GM21526 (cell line): ENCODE data around the gene ZNF330.
A peak's percentile ranks its signal among the peaks of the same experiment; 100 is the strongest.
"Not testable (repeated sequence)": the region's sequence is repeated elsewhere in the genome, so short reads cannot be mapped to it uniquely, and the experiment has no call there.

ENCODE experiments used
- ATAC-seq: cut with Tn5 transposase; IDR thresholded peaks from one replicate; pipeline ENCODE4 v1.9.1; 2021; ENCODE audit warnings: moderate library complexity; ENCODE audit not compliant: unreplicated experiment, low FRiP score

ZNF330 gene

DNA sequence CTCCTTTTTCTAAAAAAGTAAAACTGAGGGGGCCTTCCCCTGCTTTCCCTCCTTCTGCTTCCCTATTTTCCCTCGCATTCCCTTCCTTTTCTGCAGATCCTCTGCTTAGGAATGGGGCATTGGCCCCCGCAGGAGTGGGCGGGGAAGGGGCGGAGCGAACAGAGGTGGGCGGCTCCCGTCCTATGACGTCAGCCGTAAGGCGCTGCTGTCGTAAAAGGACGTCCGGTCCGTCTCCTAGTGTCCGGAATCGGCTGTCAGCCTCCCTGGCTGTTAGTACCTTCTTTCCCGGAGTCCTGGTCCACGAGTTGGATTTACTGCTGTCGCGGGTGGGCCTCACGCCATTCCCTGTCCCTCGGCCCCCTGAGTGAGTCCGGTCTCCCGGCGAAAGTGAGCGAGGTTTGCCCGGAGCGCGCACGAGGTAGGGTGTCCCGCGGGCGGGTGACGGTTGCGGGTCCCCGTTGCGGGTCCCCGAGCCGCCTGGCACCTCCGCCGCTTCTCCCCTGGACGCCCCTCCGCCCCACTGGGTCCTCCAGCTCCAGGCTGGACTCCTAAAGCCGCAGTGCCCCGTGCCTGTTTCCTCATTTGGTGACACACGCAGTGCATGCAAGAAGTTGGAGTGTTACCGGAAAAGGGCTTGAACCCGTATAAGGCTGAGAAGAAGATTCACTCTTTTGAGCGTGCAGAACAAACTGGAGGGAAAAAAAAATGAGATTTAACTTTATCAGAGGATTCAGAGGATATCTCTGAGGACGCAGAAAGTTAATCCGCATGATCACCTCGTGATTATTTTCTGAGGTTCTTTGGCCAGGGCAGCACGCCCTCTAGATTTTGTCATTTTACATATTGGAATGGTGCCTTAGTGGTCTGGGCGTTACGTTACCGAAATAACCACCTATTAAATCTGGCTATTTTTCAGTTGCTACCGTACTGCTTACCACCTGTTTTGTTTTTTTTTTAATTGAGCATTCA is at the start of gene ZNF330:
TSS of gene ZNF330 (plus strand) at position 205 of the 969 bp plus-strand sequence. CDS start 1,477 bp downstream, outside the sequence.
- ATAC-seq = peak; percentile 90

DNA sequence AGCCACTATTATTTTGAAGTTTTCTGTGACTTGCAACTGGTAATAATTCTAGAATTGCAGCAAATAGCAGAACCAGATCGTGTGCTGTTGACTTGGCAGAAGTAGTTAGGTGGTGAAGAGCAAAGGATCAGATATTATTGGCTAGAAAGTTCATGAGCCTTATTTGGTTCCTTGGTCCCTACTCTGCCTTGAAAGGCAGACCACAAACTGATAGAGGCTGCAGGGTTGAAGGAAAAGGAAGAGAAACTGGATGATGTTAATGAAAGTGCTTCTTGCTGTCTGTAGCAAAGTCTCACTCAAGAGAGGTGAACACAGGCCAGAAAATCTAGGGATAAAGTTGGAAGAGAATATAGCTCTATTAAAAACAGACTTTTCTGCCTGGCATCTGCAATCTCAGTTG is 46.2 kb upstream of the ZNF330 start:
- ATAC-seq = peak; percentile 69

DNA sequence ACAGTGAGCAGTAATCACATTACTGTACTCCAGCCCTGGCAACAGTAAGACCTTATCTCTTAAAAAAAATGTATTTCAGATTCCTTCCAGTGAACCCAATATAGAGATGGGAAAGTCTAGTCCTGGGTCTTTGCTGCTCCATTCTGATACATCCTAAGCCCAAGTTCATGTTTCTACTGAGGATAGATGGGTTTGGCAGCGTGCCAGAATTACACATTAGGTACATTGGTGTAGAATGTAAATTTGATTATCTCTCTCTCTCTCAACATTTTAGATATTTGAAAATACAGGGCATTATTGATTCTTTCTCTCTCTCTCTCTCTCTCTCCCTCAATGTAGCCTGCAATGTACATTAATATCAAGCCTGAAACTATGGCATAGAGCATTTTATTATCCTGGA is 43.5 kb upstream of the ZNF330 start:
- ATAC-seq = no peak

DNA sequence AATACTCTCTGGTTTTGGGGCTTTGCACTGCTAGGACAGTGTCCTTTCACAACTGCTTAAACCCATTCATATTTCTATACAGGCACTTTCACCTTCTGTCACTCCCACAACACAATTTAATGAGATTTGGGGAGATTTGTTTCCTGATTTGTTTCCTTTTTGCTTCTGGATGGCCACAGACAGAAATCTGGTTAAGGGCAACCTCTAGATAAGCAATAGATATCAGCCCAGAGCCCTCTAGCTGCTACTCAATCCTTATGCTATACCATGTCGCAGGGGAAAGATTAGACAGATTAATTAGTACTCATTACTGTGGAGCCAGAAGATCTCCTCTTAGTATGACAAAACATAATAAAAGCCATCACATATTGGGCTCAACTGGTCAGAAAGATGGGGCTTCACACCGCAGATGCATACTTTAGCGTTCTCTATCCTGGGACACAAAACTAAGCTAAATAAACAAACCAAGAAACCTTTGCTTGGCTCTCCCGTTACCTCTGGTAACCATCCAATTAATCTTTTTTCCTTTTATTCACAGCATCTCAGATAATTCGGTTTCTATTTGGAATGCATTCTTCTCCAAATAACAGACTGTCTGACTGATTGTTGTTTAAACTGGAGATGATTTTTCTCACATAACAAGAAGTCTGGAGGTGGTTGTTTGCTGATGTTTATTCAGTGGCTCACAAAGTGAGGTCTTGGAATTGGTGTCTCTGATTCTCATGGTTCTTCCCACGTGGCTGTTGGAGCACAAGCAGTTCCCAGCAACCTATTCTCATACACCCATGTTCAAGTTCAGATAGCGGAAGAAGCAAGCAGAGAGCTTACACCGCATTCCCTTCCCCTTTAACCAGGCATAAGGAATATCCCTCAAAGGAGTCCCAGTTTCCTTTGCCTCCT is 41.0 kb upstream of the ZNF330 start:
- ATAC-seq = no peak

DNA sequence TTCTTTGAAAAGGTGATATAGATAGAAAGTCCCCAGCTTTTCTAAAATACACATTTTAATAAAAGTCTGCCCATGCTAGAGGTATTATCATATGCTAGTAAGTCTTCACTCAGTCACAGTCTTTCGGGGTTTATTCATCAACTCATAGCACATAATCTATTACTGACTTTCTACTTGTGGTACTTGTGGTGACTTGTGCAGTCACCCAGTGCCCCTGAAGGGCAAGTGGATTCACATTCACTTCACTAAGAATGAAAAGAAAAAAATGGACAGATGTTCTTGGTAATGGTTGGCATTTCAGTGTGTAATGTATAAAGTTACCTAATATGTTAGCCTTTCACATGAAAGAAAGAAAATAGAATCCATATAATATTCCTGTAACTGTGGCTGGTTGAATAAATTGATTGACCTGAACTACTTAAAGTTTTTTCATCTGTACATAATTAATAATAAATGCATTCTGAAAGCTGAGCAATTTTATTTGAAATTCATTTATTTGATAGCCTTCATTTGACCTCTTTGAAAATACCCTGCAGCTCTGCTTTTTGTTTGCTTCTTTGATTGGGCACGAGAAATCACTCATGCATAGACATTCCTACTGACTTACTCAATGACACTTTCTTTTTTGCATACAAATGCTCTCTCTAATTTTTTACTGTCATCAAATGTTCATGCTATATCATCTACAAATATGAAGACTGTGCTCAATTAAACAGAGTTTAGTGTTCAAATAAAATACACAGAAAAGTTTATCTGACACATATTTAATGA is 39.5 kb upstream of the ZNF330 start:
- no peak for ATAC-seq

DNA sequence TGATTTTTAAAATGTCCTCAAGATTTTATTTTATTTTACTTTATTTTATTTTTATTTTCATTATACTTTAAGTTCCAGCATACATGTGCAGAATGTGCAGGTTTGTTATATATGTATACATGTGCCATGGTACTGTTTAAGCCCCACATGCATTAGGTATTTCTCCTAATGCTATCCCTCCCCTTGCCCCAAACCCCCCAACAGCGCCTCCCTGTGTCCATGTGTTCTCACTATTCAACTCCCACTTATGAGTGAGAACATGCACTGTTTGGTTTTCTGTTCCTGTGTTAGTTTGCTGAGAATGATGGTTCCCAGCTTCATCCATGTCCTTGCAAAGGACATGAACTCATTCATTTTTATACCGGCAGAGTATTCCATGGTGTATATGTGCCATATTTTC is 37.2 kb upstream of the ZNF330 start:
- ATAC-seq = not testable (repeated sequence)

DNA sequence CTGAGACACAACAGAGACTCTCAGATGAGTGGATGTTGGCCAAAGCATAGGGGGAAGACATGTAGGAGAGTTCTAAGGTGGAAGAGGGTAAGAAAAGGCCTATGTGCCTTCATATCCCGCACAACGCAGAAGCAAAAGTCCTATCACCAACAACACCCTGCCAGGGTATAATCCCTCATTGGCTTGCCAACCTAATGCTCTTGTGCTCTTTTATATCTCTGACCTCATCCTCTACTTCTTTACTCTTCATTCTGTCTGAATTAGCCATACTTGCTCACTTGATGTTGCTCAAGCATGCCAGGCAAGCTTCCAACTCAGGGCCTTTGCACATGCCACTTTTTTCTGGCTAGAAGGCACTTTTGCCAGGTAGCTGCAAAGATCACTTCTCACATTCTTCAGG is 28.1 kb upstream of the ZNF330 start:
- no peak for ATAC-seq

DNA sequence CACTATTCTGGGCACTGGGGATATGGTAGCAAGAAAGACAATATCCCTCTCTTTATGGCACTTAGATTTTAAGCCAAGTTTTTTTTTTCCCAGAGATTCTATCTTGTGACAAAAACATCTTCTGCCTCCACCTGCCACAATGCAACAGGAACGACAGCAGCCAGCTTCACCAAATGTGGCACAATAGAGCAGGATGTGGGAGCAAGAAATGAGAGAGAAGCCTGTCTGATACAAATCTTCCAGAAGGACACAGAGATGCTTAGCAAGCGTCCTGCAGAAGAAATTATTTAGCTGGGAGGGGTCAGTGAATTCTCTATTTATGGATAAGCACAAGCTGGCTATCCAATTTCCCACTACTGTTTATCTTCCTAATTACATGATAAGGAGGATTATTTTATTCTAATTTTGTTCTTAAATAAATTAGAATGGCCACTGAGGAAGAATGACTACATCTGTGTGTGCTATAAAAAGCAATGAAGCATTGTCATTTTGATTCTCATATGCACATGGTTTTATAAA is 27.1 kb upstream of the ZNF330 start:
- ATAC-seq = no peak

DNA sequence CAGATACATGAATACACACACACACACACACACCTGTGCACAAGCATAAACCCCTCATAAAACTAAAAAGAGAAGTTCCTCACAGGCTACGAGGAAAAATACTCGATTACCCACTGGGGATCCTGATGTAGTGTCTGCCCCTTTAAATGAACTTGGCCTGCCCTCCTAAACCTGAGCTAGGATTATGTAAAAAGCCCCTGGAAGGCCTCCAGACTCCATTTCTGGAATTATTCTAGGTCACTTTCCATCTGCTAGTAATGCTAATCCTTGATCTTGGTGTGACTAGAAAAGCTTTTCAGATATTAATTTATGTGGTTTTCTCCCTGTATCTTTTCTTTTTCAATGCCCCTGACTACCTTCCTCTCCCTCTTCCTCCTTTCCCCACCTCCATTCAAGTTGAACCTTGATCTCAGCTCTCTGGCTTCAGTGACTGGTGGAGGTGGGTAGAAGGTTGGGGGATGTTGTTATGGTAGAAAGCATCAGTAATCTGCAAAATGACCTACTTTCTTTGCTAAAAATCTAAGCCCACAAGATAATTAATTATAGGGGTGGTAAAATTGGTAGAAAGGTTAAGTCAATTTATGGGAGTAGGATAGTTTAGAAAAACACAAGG is 25.5 kb upstream of the ZNF330 start:
- ATAC-seq = no peak

DNA sequence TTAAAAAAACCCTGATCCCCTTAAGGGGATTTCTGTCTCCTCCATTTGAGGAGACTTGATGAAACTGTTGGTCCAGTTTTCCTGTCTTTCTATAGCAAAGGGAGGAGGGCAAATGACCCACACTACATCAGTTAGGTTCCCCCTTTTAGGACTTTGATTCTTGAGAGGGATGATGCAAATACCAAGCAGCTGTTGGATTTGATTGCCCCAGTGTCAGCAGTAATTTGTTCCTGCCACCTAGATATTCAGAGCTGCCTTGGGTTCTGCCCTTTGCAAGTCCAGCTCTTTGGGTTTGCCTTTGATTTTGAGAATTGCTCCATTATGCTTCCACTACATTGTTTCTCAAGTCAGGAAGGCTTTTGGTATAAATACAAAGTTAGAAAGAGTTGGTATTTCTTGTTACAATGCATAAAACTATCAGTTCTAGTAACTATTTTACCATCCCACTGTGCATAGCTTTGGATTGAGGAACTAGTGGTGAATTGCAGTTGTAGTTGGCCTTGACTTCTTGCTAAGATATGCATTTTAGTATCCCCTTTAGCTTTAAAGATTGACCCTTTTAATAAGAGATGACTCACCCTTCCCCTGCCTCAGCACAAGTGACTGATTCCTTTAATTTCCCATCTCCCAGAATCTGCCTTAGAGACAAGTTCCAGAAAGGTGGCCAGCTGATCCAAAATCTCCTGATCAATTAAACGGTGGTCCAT is 24.3 kb upstream of the ZNF330 start:
- no peak for ATAC-seq

DNA sequence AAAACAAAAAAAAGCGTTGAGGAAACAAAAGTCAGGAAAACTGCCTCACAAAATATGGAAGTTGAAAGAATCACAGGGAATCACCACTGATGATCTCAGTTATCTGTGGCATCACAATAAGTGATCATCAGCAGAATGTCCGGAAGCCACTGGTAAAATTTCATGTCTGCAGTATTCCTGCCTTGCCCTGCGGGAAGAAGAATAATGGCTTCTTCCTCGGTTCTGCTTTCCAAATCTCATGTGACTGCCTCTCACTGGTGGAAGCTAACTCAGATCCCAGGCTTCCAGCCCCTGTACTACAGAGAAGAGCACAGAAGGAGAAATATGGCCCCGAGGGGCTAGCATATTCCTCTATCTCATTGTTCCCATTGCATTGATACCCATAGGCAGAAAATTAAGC is 12.7 kb upstream of the ZNF330 start:
- ATAC-seq = no peak

DNA sequence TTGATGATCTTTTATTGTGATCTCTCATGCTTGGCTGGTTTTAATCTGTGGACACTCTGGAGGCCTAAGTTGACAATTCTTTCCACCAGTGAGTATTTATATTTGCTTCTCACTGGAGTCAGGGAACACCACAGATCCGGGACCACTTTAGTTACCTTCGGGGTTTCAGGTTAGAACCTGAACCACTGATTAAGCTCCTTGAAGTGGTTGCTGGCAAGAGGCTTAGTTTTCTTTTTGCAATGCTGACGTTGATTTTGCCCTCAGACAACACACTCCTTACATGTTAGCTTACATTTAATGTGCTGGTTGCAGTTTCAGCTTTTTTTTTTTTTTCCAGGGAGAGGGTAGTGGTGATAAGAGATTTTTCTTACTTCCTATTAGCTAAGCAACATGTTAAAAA is 10.5 kb upstream of the ZNF330 start:
- no peak for ATAC-seq

DNA sequence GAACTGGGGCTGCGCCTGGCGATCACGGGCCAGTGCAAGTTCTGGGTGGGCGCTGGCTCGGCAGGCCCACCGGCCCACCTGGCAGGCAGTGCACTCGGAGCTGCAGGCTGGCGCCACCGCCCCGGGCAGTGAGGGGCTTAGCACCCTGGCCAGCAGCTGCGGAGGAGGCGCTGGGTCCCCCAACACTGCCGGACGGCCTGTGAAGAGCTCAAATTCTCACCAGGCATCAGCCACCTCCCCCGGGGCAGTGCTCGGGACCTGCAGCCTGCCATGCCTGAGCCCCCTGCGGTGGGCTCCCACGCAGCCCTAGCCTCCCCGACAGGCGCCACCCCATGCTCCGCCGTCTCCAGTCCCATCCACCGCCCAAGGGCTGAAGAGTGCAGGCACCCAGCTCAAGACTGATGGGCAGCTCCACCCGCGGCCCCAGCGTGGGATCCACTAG is 7.1 kb upstream of the ZNF330 start:
- no peak for ATAC-seq

DNA sequence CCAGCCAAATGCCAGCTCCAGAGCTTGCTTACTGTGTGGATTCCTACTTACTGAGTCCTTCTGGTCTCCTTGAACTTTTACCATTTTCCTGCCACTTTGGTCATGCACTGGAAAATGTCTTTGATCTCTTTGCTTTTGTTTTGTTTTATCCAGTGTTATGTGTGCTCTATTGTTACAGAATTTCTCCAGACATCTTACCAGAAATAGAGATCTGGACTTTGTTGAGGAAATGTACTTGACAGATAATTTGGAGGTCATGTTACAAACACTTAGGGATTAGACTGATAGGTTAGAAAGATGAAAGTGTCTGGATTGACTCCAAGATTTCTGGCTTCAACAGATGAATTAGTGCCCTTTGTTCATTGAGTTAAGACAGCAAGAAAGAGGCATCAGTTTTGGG is 5.7 kb upstream of the ZNF330 start:
- ATAC-seq = no peak

DNA sequence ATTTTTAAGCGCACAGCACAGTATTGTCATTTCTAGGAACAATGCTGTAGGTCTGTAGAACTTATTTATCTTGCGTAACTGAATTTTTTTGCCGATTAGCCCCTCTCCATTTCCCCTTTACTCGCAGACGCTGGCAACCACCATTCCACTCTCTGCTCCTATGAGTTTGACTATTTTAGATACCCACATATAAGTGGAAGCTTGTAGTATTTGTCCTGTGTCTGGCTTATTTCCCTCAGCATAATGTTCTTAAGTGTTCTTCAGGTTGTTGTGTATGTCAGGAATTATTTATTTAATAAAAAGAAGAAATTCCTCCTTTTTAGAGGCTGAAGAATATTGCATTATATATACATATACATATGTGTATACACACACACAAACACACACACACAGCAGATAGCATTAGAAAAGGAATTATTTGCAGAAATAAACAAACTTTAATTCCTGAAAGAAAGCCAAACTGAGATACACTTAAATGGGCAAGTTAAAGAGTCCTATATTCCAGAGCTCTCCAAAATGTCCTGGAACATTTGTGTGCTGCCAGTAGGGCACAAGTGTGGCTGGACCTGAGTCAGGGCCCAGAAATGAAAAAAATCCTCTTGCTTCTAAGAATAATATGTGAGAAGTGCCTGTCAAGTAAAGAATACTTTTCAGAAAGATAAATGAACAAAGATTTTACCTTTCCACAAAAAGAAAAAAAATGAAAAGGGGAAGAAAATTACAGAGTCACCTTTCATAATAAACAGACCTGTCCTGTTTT is 4.5 kb upstream of the ZNF330 start:
- ATAC-seq = no peak

DNA sequence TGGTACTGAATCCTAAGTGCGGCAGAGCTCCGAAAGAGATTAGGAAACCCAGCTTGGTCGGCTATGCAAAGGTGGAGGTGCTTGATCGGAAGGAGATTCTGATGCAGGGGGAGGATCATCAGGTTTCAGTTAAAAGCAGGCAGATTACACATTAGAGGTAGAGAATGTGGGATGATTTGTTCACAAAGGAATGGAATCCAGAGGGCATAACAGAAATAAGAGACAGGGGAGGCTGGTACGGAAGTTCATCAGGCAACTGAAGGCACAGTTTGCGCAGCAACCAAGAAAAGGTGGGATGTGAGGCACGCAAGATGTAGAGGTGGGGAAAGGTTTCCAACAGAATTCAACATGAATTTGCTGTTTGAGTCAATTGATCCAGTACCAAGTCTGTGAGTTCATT is 424 bp upstream of the ZNF330 start:
- peak; percentile 13 for ATAC-seq

DNA sequence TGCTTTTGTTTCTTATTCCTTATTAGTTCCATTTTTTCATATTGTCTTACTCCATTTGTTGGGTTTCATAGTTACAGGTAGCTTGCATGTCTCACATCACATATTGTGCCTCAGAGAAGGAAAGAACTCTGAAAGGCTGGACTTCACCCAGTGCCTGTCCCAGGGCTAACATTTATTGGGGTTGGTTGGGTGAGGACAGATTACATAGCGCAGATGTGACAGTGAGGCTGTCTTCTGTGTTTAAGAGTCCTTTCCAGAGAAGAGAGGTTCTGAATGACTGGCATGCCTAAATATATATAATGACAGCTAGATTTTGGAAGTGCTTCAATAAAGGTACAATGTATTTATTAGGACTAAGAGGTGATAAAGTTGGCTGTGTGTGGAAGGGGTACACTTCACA is 2.7 kb downstream of the ZNF330 start:
- no peak for ATAC-seq

DNA sequence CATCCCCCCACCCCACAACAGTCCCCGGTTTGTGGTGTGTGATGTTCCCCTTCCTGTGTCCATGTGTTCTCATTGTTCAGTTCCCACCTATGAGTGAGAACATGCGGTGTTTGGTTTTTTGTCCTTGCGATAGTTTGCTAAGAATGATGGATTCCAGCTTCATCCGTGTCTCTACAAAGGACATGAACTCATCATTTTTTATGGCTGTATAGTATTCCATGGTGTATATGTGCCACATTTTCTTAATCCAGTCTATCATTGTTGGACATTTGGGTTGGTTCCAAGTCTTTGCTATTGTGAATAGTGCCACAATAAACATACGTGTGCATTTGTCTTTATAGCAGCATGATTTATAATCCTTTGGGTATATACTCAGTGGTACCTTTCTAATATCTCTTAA is 6.6 kb downstream of the ZNF330 start:
- ATAC-seq = not testable (repeated sequence)
